Pancreas (tissue), 10 donors: ENCODE results near the gene WDCP. TPM values are rescaled to one million over a fixed set of nuclear protein-coding genes. Genes with fewer than 3 reads are reported as not detected.

Experiments
- ATAC-seq, 4 donors: fragments of 200-7000 bp; cut with Tn5 transposase; one replicate each; pipeline versions ENCODE4 v1.8.0 to v1.9.1; 2020; ENCODE audit warnings: mild to moderate bottlenecking in 4 of 4, moderate library complexity in 4 of 4
- DNase-seq, 6 donors: peaks; one replicate each; pipeline ENCODE4 v3.0.0-alpha.2; 2020
- FAIRE-seq: peaks from 2 replicates; lab custom pipeline; 2012; peaks lifted over from hg19 to GRCh38; lab: Jason Lieb, UNC
- H3K27ac ChIP-seq, 4 donors: fragments of 200-600 bp; sonication (generic); 1 replicate in 3 of 4; 2 replicates in 1 of 4; pipeline versions ENCODE4 v1.5.0 to v1.8.0; 2020
- H3K27me3 ChIP-seq, 4 donors: fragments of 200-600 bp; one replicate each; pipeline ENCODE4 v1.8.0; 2021
- H3K36me3 ChIP-seq, 3 donors: fragments of 200-600 bp; sonication (generic) in 1 of 3; one replicate each; pipeline versions ENCODE4 v1.5.0 to v1.8.0; 2020 to 2021
- H3K4me1 ChIP-seq, 3 donors: fragments of 200-600 bp; one replicate each; pipeline ENCODE4 v1.8.0; 2021
- H3K4me3 ChIP-seq, 4 donors: fragments of 200-600 bp; sonication (generic) in 2 of 4; one replicate each; pipeline versions ENCODE4 v1.5.0 to v1.8.0; 2020 to 2021
- H3K9me3 ChIP-seq, 4 donors: fragments of 200-600 bp; one replicate each; pipeline ENCODE4 v1.8.0; 2021
- CTCF ChIP-seq, 4 donors: fragments of 200-600 bp; sonication (generic) in 3 of 4; IDR thresholded peaks; one replicate each; pipeline versions ENCODE4 v1.5.0 to v1.8.0; 2021; ENCODE audit warnings: antibody characterized with exemption in 4 of 4
- WGBS, 2 donors: extraction: QIAGEN DNeasy Blood & Tissue Kit; methylation state at CpG; one replicate each; pipeline ENCODE4 v1.1.7; 2013; 5-methylcytosine and 5-hydroxymethylcytosine counted together
- intact Hi-C, 3 donors: fragments of 100-400 bp; cut with DNase I; formaldehyde crosslinking; loops; one replicate each; pipeline versions ENCODE4 v1.11.1 to v1.14.2; 2022
- polyA plus RNA-seq, 2 donors: library from polyadenylated mRNA; stranded (reverse); fragments of 200-250 nt; gene quantifications; one replicate each; pipeline ENCODE4 v1.2.3, GENCODE V29; 2013
- total RNA-seq, 6 donors: library from RNA; stranded (reverse); fragmentation: NEBNext Ultra II Directional in 4 of 6; extraction: Animal tissue kit (Norgen Biotek cat#: 25700) in 4 of 6; gene quantifications; one replicate each; pipeline versions ENCODE4 v1.2.1 to v1.2.4, GENCODE V29; 2021 to 2023
- donor health status: healthy with polysubstance abuse.
- donor health status: DM: no; HTN: no; CAD: no; lungs with moderate emphysema.
- donor health status: DM: no; HTN: no; CAD: no.
- donor health status: control.
- donor health status: control.
- donor health status: Bipolar disorder and iron deficiency.
- donor health status: DM: yes; HTN: yes; CAD: no.
- donor health status: DM: no; HTN: no; CAD: no.
- donor health status: DM: no; HTN: no; CAD: no.
- donor health status: DM: yes; HTN: yes; CAD: no.

WDCP gene
- total and polyA plus RNA-seq, 8 donors, result 0.84 to 8.5 (median 2.8) TPM

DNA sequence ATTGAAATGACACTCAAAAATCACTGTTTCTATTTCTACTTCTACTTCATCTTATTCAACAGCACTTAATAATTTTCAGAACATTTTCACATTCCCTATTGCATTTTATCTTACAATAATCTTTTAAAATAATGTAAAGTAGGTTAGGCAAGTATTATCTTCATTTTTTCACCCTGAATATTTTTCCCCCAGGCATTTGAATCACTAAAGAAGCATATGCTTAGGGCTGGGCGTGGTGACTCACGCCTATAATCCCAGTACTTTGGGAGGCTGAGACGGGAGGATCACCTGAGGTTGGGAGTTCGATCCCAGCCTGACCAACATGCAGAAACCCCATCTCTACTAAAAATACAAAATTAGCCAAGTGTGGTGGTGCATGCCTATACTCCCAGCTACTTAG lies 6.7 kb downstream of the WDCP start:
- FAIRE-seq, result no peak
- intact Hi-C loops, result no loop called here
- WGBS, 2 donors, result 84 to 95% methylated on average over 4 of the region's 4 CpGs
- Histone ChIP-seq H3K4me3 (no peak overlapping the region), H3K9me3 (no peaks in the 10 kb centered on the region), H3K27me3 (no peaks in the 10 kb centered on the region), H3K36me3 (peaks cover 0 to 3% (median 0%) of the 10 kb centered on the region in 3 donors), H3K27ac (no peak overlapping the region), H3K4me1 (no peaks in the 10 kb centered on the region)
- TF ChIP-seq CTCF (IDR thresholded peaks at IDR 0.05), result no peak
- no peak for DNase-seq
- ATAC-seq, result no peak

DNA sequence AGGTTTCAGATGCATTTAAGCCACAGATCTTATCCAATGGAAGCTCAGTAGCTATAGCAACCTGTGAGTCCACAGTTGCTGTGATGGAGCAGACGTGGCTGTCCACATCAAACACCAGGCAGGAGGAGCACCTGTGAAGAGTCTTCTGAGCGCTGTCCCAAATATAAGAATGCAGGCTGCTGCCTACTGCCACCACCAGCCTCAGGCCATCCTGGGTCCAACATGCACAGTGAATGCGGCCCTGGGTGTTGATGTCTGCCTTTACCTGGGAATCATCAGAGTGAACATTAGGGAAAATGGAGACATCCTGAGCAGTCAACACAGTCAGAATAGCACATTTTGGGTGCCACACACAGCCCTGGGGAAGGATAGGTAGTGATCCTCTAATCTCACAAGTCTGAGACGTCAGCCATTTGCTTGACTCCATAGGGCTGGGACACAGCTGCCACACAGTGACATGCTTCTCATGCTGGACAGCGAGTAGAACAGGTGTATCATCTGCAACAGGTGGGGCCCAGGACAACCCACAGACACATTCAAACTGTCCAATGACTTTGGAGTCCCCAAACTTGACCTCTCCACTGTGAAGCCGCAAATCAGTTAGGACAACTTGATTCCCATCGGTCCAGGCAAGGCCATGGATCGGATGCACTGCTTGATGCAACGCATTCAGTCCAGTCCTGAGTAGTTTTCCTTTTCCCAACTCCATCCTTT lies 8.2 kb downstream of the WDCP start:
- intact Hi-C loops, result no loop called here
- H3K27me3 ChIP-seq, result no peaks in the 10 kb centered on the region
- H3K4me1 ChIP-seq, result no peaks in the 10 kb centered on the region
- TF ChIP-seq CTCF (IDR thresholded peaks at IDR 0.05), result no peak
- 88 to 91% methylated on average over 9 of the region's 9 CpGs for WGBS, 2 donors
- peaks cover 0 to 3% (median 0%) of the 10 kb centered on the region in 3 donors for H3K36me3 ChIP-seq
- FAIRE-seq (no peak), DNase-seq (no peak), ATAC-seq (no peak)
- H3K4me3 ChIP-seq, result no peak overlapping the region
- H3K9me3 ChIP-seq, result no peaks in the 10 kb centered on the region
- no peak overlapping the region for H3K27ac ChIP-seq

GRCh38 chr2:24026233-24026632 lies 21.0 kb downstream of the WDCP start:
- Histone ChIP-seq H3K4me1 (no peaks in the 10 kb centered on the region), H3K36me3 (peaks cover 0 to 16% (median 2%) of the 10 kb centered on the region in 3 donors), H3K4me3 (no peak overlapping the region), H3K9me3 (no peaks in the 10 kb centered on the region), H3K27ac (no peak overlapping the region), H3K27me3 (no peaks in the 10 kb centered on the region)
- ATAC-seq (no peak), DNase-seq (no peak), FAIRE-seq (no peak)
- TF ChIP-seq CTCF (IDR thresholded peaks at IDR 0.05), result no peak
- 64 to 70% methylated on average over 2 of the region's 2 CpGs for WGBS, 2 donors
- intact Hi-C loops, result no loop called here

- ATAC-seq, result no peak
These were observed 22.1 kb downstream of the WDCP start for GRCh38 chr2:24024996-24025663.

More at GRCh38 chr2:24024996-24025663, 22.1 kb downstream of the WDCP start:
- DNase-seq, result no peak
- H3K27ac ChIP-seq, result no peak overlapping the region
- TF ChIP-seq CTCF (IDR thresholded peaks at IDR 0.05), result no peak
- WGBS, 2 donors, result 87 to 93% methylated on average over 15 to 17 of the region's 17 CpGs
- H3K4me1 ChIP-seq, result no peaks in the 10 kb centered on the region
- peaks cover 0 to 8% (median 0%) of the 10 kb centered on the region in 3 donors for H3K36me3 ChIP-seq
- H3K9me3 ChIP-seq, result no peaks in the 10 kb centered on the region
- no peak for FAIRE-seq
- intact Hi-C loops, result no loop called here
- no peaks in the 10 kb centered on the region for H3K27me3 ChIP-seq
- no peak overlapping the region for H3K4me3 ChIP-seq
